SU-DHL-6 (cell line): Measurements from ENCODE around the gene SPSB1.

ENCODE experiments used
- H2AFZ ChIP-seq: fragments of 200-600 bp; sonication (generic); 2 replicates; pipeline ENCODE4 v1.6.1; 2014; ENCODE audit warnings: low read depth, mild to moderate bottlenecking, moderate library complexity, mixed read lengths, antibody characterized with exemption, low read length; ENCODE audit not compliant: severe bottlenecking
- H3F3A ChIP-seq: fragments of 200-600 bp; shearing (Covaris generic); 2 replicates; pipeline ENCODE4 v1.6.0; 2016; ENCODE audit warnings: antibody characterized with exemption, mild to moderate bottlenecking; ENCODE audit not compliant: insufficient read depth
- H3K27ac ChIP-seq: fragments of 200-600 bp; sonication (generic); 2 replicates; pipeline ENCODE4 v1.5.1; 2016; ENCODE audit warnings: low read depth, mild to moderate bottlenecking, low read length, moderate library complexity, mixed read lengths
- H3K27me3 ChIP-seq: fragments of 200-600 bp; sonication (generic), shearing (Covaris generic); 2 replicates; pipeline ENCODE4 v1.6.0; 2014; ENCODE audit warnings: mild to moderate bottlenecking, low read length
- H3K36me3 ChIP-seq: fragments of 200-600 bp; sonication (generic); 2 replicates; pipeline ENCODE4 v1.6.1; 2014; ENCODE audit warnings: mild to moderate bottlenecking, low read length, mixed read lengths
- H3K4me2 ChIP-seq: fragments of 300-600, 200-600 bp; shearing (Covaris generic), sonication (generic); 2 replicates; pipeline ENCODE4 v1.6.0; 2014; ENCODE audit warnings: low read length, low read depth, mild to moderate bottlenecking; ENCODE audit not compliant: poor library complexity, severe bottlenecking
- H3K4me3 ChIP-seq: fragments of 200-600 bp; sonication (generic); 2 replicates; pipeline ENCODE4 v1.5.1; 2014; ENCODE audit warnings: antibody characterized with exemption, low read length, mild to moderate bottlenecking, mixed read lengths; ENCODE audit not compliant: insufficient read depth, poor library complexity, severe bottlenecking
- H3K79me2 ChIP-seq: fragments of 200-600 bp; sonication (generic); 2 replicates; pipeline ENCODE4 v1.6.1; 2014; ENCODE audit warnings: mild to moderate bottlenecking, low read length, moderate library complexity; ENCODE audit not compliant: insufficient read depth
- H3K9ac ChIP-seq: fragments of 200-600 bp; sonication (generic); 2 replicates; pipeline ENCODE4 v1.7.0; 2014; ENCODE audit warnings: mild to moderate bottlenecking, low read length
- H3K9me2 ChIP-seq: fragments of 200-600 bp; sonication (generic); replicated peaks from 2 replicates; pipeline ENCODE4 v1.6.1; 2014; ENCODE audit warnings: low read length; ENCODE audit not compliant: insufficient read depth
- H3K9me3 ChIP-seq: fragments of 200-600 bp; sonication (generic); 2 replicates; pipeline ENCODE4 v1.6.1; 2014; ENCODE audit warnings: low read length, mixed read lengths; ENCODE audit not compliant: insufficient read depth
- H4K20me1 ChIP-seq: fragments of 200-600 bp; sonication (generic); 2 replicates; pipeline ENCODE4 v1.6.1; 2014; ENCODE audit warnings: low read depth, mild to moderate bottlenecking, antibody characterized with exemption, low read length, moderate library complexity, mixed read lengths
- CTCF ChIP-seq: fragments of 200-600 bp; sonication (generic); IDR thresholded peaks from one replicate; pipeline ENCODE4 v1.5.1; 2017; ENCODE audit warnings: antibody characterized with exemption, mild to moderate bottlenecking, low read length, moderate library complexity; ENCODE audit not compliant: insufficient read depth, poor library complexity, severe bottlenecking
- EZH2phosphoT487 ChIP-seq: fragments of 200-600 bp; sonication (generic), shearing (Covaris generic); conservative IDR thresholded peaks from 2 replicates; pipeline ENCODE4 v1.6.1; 2018; ENCODE audit warnings: mild to moderate bottlenecking, antibody characterized with exemption, low read length, moderate library complexity, mixed read lengths

Gene SPSB1

GRCh38 chr1:9378801-9379200 is 86.1 kb downstream of the SPSB1 start:
- no peak overlapping the region for H3K27ac ChIP-seq
- no peaks in the 10 kb centered on the region for H3K36me3 ChIP-seq
- no peak overlapping the region for H3K4me3 ChIP-seq
- no peak overlapping the region for H3K9ac ChIP-seq
- no peak overlapping the region for H2AFZ ChIP-seq
- no peaks in the 10 kb centered on the region for H3K27me3 ChIP-seq
- no peaks in the 10 kb centered on the region for H3K79me2 ChIP-seq
- no peak overlapping the region for H3K4me2 ChIP-seq
- H3K9me2 ChIP-seq: no peaks in the 10 kb centered on the region
- H3F3A ChIP-seq: no peaks in the 10 kb centered on the region
- TF ChIP-seq CTCF (no peak), EZH2phosphoT487 (no peak)
- no peaks in the 10 kb centered on the region for H3K9me3 ChIP-seq
- H4K20me1 ChIP-seq: no peaks in the 10 kb centered on the region

DNA sequence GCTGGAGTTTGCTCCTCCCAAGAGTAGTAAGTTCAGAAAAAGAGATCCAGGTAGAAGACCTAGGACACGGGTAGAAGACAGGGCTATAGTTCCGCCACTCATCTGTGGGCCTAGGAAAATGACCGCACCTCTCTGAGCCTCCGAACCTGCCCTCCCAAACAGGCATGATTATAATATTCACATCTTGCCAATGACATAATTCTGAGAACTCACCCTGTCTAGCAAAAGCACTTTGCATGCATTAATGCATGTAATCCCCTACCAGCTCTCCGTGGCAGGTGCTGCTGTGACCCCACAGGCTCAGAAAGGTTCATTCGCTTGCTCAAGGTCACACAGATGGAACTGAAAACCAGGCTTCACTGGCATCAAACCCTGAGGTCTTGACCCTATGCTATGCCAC is 88.0 kb downstream of the SPSB1 start:
- Histone ChIP-seq H3K9me2 (no peaks in the 10 kb centered on the region), H3K27me3 (no peaks in the 10 kb centered on the region), H3K36me3 (no peaks in the 10 kb centered on the region), H3K79me2 (no peaks in the 10 kb centered on the region), H3K4me2 (no peak overlapping the region), H3F3A (no peaks in the 10 kb centered on the region), H3K27ac (no peak overlapping the region), H4K20me1 (no peaks in the 10 kb centered on the region), H3K4me3 (no peak overlapping the region), H2AFZ (no peak overlapping the region), H3K9me3 (no peaks in the 10 kb centered on the region), H3K9ac (no peak overlapping the region)
- TF ChIP-seq EZH2phosphoT487 (no peak), CTCF (no peak)

GRCh38 chr1:9382643-9383491 is 90.2 kb downstream of the SPSB1 start:
- no peak overlapping the region for H3K4me2 ChIP-seq
- no peaks in the 10 kb centered on the region for H3K36me3 ChIP-seq
- H2AFZ ChIP-seq: no peak overlapping the region
- no peaks in the 10 kb centered on the region for H3K79me2 ChIP-seq
- no peaks in the 10 kb centered on the region for H3F3A ChIP-seq
- H3K9ac ChIP-seq: no peak overlapping the region
- no peaks in the 10 kb centered on the region for H3K9me2 ChIP-seq
- H3K9me3 ChIP-seq: no peaks in the 10 kb centered on the region
- TF ChIP-seq EZH2phosphoT487 (no peak), CTCF (no peak)
- H3K4me3 ChIP-seq: no peak overlapping the region
- H3K27me3 ChIP-seq: no peaks in the 10 kb centered on the region
- no peak overlapping the region for H3K27ac ChIP-seq
- H4K20me1 ChIP-seq: no peaks in the 10 kb centered on the region
